COLO668 (cell line): ENCODE data around the gene PLXNB2.
"Not testable (repeated sequence)": the region's sequence is repeated elsewhere in the genome, so short reads cannot be mapped to it uniquely, and the experiment has no call there.

ENCODE experiments used
- DNase-seq: peaks from one replicate; lab custom pipeline; 2025; ENCODE audit not compliant: unreplicated experiment; lab: John Stamatoyannopoulos, UW

PLXNB2 gene

DNA sequence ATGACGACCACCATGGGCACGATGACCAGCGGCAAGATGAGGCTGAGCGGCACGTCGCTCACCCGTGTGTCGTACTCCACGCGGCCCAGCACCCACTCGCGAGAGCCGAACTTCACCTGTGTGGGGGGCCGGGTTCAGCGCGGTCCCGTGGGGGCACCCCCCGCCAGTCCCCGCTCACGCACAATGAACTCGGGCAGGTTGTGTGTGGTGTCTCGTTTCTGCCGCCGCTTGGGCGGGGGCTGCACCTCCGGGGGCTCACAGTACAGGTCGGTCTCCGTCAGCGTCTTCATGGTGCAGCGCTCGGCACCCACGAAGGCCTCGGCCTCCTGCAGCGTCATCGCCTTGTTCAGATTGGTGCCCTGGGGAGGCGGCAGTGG, 26.1 kb downstream of the PLXNB2 start:
- DNase-seq = no peak

GRCh38 chr22:50280708-50281383, 26.6 kb downstream of the PLXNB2 start:
- no peak for DNase-seq

DNA sequence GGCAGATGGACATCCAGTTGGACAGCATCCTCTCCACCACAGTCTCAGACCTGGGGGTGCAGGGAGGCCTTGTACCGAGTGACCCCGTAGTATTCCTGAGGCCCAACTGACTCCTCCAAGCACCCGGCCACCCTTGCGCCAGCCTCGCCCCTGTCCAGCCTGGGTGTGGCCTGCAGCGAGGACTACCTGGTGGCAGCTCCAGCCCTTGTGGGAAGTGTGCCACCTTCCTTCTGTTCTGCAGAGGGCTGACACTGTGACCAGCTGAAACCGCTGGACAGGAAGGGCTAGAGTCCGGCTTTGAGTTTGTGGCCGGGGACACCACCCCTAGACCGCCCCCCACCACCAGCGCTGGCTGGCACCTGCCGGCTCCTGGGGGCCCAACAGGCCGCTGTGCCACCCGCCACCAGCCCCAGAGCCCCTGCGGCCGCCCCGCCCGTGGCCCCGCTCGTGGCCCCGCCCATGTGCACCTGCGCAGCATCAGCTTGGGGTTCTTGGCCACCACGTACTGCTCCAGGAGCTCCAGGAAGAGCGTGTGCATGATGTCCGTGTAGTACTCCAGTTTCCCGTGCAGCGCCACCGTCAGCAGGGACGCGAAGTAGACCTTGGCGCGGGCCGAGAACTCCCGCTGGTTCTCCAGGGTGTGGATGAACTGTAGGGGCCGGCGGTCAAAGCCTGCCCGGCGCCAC, 27.3 kb downstream of the PLXNB2 start:
- DNase-seq = no peak

GRCh38 chr22:50278956-50279619, 28.4 kb downstream of the PLXNB2 start:
- DNase-seq = no peak

DNA sequence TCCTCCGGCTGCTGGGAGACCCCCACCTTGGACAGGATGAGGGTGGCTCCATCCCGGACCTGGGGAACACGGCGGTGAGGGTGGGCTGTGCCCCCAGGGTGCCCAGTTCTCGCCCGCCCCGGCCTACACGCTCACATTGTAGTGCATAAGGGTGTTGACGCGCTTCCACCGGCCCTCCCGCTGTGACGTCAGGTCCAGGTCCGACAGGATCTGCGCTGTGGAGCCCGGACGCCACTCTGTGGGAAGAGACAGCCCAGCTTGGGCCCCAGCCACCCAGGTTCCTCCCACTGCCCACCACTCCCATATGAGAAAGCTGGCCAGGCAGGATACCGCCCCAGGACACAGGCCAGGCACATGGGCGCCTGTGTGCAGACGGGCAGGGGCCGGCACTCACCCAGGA, 29.0 kb downstream of the PLXNB2 start:
- no peak for DNase-seq

GRCh38 chr22:50277761-50278160, 29.7 kb downstream of the PLXNB2 start:
- DNase-seq = peak; percentile 5

- peak; percentile 48 for DNase-seq
Measured at GRCh38 chr22:50276143-50276542, 31.3 kb downstream of the PLXNB2 start.

DNA sequence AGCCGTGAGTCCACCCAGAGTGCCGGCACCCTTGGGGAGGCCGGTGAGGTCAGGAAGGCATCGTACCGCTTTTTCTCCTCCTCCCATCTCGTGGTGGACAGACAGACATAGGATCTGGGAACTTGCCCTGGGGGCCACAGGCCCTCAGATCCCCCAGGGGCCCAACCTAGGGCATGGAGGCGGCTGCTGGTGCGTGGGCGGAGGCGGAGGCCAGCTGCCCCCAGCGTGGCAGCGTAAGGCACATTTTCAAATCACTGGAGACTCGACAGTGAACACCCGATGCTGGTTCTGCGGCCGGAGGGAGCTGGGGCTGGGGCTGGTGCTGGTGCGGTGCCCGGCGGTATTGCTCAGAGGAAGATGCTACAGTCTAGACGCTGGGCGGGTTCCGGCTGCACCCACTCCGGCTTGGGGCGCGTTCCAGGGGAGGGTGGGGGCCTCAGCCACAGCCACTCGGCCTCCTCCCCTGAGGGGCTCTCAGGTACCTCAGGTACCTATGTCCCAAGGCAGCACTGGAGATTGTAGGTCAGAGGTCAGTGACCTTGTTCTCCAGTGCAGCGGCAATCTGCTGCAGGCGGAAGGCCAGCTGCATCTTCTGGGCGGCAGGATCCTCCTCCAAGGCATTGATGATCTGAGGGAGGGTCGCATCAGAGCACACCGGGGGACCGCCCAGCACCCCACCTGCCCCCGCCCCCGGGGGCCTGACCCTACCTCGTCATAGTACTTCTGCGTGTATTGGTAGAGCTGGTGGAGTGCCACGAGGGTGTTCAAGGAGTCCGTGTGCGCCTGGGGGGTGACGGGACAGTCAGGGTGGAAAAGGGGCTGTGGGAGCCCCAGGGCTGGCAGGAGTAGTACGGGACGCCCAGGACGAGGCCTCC, 32.0 kb downstream of the PLXNB2 start:
- DNase-seq = no peak

GRCh38 chr22:50274771-50275170, 32.7 kb downstream of the PLXNB2 start:
- no peak for DNase-seq

GRCh38 chr22:50274311-50274710, 33.1 kb downstream of the PLXNB2 start:
- peak; percentile 46 for DNase-seq

GRCh38 chr22:50273781-50274180, 33.7 kb downstream of the PLXNB2 start:
- DNase-seq = not testable (repeated sequence)

DNA sequence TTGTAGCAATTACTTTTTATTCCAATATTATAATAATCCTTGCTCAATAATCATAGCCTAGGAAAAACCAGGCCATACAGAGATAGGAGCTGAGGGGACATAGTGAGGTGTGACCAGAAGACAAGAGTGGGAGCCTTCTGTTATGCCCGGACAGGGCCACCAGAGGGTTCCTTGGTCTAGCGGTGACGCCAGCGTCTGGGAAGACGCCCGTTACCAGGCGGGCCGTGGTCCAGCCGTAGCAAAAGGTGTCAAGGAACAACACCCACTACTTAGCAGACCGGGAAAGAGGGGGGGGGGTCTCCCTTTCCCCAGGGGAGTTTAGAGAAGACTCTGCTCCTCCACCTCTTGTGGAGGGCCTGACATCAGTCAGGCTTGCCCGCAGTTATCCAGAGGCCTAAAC, 34.1 kb downstream of the PLXNB2 start:
- not testable (repeated sequence) for DNase-seq

- peak; percentile 11 for DNase-seq
Measured at GRCh38 chr22:50272044-50272802, 35.2 kb downstream of the PLXNB2 start.

DNA sequence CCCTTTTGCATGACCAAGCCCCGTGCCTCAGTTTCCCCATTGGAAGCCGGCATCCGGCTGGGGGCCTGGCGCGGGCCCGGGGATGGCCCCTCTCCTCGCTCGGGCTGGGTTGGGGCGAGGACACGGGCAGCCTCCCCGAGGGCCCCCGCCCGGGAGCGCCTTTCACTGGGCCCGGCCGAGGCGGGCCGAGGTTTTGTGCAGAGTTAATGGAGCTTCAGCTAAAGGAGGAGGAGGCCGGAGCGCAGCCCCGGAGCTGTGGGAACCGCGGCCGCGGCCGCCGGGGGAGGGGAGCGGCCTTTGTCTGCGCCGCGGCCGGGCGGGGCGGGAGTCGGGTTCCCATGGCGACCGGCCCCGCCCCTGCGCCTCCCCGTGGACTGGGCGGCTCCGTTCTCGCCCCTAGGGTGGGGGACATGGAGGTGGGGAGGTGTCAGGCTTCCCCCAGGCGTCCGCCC, 35.9 kb downstream of the PLXNB2 start:
- DNase-seq = peak; percentile 90

GRCh38 chr22:50270666-50271394, 36.6 kb downstream of the PLXNB2 start:
- DNase-seq = peak; percentile 38

DNA sequence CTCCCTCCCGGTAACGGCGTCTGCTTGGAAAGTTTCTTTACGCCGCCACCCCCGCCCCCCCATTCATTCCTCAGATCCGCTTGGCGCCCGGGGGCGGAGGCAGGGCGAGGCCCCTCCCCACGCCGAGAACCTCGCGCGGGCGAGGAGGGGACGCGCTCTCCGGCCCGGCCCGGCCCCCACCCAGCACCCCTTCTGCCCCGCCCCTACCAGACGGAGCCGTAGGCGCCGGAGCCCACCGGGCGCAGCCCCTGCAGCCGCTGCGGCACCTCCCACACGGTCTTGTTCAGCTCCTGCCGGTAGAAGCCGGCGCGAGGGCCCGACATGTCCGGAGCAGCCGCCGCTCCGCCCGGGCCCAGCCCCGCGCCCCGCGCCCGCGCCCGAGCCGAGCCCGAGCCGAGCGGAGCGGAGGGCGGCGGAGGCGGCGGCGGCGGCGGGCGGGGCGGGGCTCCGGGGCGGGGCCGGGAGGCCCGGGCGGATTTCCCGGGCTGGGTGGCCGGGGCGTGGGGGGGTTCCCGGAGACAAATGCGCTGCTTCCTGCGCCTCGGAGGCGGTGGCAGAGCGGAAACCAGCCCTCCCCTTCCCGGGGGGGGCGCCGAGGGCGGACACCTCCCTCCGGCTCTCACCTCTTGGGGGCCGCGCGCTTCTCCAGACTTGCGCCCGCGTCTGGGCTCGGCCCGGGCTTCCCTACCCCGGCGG, 37.3 kb downstream of the PLXNB2 start, which contains the start of gene MAPK11:
TSS of gene MAPK11 (minus strand) at position 411 of the 696 bp plus-strand sequence. CDS start at position 323, 88 bp downstream.
- peak; percentile 62 for DNase-seq

- DNase-seq = no peak
Measured at GRCh38 chr22:50269573-50269969, 37.9 kb downstream of the PLXNB2 start.

DNA sequence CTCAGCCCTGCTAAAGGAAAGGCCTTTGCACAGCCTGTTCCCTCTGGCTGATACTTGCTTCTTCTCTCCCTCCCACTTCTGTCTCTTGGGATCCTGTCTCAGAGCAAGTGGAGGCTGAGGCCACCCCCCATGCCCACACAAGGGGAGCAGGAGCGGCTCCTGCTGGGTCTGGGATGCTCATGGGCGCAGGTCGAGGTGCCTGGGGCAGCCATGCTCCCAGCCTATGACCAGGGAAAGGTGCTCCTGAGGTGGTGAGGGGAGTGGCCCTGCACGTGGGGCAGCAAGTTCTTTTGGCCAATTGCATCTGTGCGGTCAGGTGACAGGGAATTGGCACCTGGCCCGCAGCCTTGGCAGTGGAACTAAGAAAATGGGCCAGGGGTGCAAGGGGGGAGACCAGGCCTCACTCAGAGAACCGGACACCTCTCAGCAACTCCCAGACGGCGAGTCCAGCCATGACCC, 38.8 kb downstream of the PLXNB2 start:
- DNase-seq = peak; percentile 65
